HepG2 (cell line): ENCODE measurements around the gene HYAL1.

Experiments used
- CBX1 ChIP-seq: IDR thresholded peaks from one replicate; pipeline ENCODE4 v1.6.1; 2016; ENCODE audit warnings: antibody characterized with exemption, low read depth
- CEBPB ChIP-seq: IDR thresholded peaks from 2 replicates; pipeline ENCODE4 v1.6.1; 2011; ENCODE audit warnings: low read depth, low read length, improper control_type of control experiment, borderline replicate concordance
- CTCF ChIP-seq: sonication (generic); formaldehyde crosslinking; IDR thresholded peaks from 2 replicates; pipeline ENCODE4 v1.5.0; 2020; ENCODE audit warnings: mild to moderate bottlenecking, missing genetic modification reagents, moderate library complexity
- FOXK2 ChIP-seq: fragments of 450-650 bp; IDR thresholded peaks from 2 replicates; pipeline ENCODE4 v1.6.1; 2016
- GTF2F1 ChIP-seq: fragments of 150-350 bp; IDR thresholded peaks from 2 replicates; pipeline ENCODE4 v1.6.1; 2014; ENCODE audit warnings: low read length
- KLF12 ChIP-seq: sonication (generic); formaldehyde crosslinking; IDR thresholded peaks from 2 replicates; pipeline ENCODE4 v1.4.0; 2020; ENCODE audit warnings: missing genetic modification reagents, borderline replicate concordance
- MAFK ChIP-seq, 2 experiments: IDR thresholded peaks in 1 of 2; conservative IDR thresholded peaks in 1 of 2; 2 replicates each; pipeline ENCODE4 v1.6.1; 2011; ENCODE audit warnings: improper control_type of control experiment in 2 of 2, low read length in 2 of 2
- MAX ChIP-seq: IDR thresholded peaks from 2 replicates; pipeline ENCODE4 v1.6.1; 2012; ENCODE audit warnings: inconsistent platforms
- ZBTB1 ChIP-seq: sonication (generic); formaldehyde crosslinking; IDR thresholded peaks from 2 replicates; pipeline ENCODE4 v1.4.0; 2020; ENCODE audit warnings: missing genetic modification reagents, borderline replicate concordance
- ZNF318 ChIP-seq: sonication (generic); formaldehyde crosslinking; IDR thresholded peaks from 2 replicates; pipeline ENCODE4 v1.4.0; 2020; ENCODE audit warnings: mild to moderate bottlenecking, missing genetic modification reagents
- ZNF589 ChIP-seq: sonication (generic); formaldehyde crosslinking; conservative IDR thresholded peaks from 2 replicates; pipeline ENCODE4 v1.8.0; 2022; ENCODE audit warnings: mild to moderate bottlenecking, moderate library complexity, missing genetic modification reagents
- ZNF619 ChIP-seq: sonication (generic); formaldehyde crosslinking; IDR thresholded peaks from 2 replicates; pipeline ENCODE4 v1.4.0; 2020; ENCODE audit warnings: mild to moderate bottlenecking, missing genetic modification reagents
- ZSCAN21 ChIP-seq: sonication (generic); formaldehyde crosslinking; IDR thresholded peaks from 2 replicates; pipeline ENCODE4 v1.8.0; 2022; ENCODE audit warnings: mild to moderate bottlenecking, missing genetic modification reagents, moderate library complexity, borderline replicate concordance
- ZZZ3 ChIP-seq: sonication (generic); formaldehyde crosslinking; IDR thresholded peaks from 2 replicates; pipeline ENCODE4 v1.4.0; 2020; ENCODE audit warnings: missing genetic modification reagents, mild to moderate bottlenecking, borderline replicate concordance

- TF ChIP-seq CEBPB (no peak), ZSCAN21 (no peak), FOXK2 (no peak), ZBTB1 (no peak), ZNF589 (no peak), ZNF318 (no peak), ZZZ3 (CRISPR knock-in tag) (no peak), GTF2F1 (no peak), CTCF (CRISPR knock-in tag) (no peak), MAX (no peak), MAFK (conservative IDR thresholded peaks at IDR 0.05 in 1 of 2, IDR thresholded peaks at IDR 0.05 in 1 of 2; ENCODE audit: low read length in 2 of 2) (no peak), CBX1 (no peak), ZNF619 (no peak), KLF12 (no peak)
These were observed 16.8 kb downstream of the HYAL1 start for GRCh38 chr3:50286322-50287227.
